Memory B cell (primary cell): ENCODE data around the gene LRRC8B.
"Not testable (repeated sequence)": the region's sequence is repeated elsewhere in the genome, so short reads cannot be mapped to it uniquely, and the experiment has no call there.

Experiments used
- ATAC-seq: fragments of 150-1000 bp; cut with Tn5 transposase; 2 replicates; pipeline ENCODE4 v1.10.0; 2021; ENCODE audit warnings: low read depth, mild to moderate bottlenecking, moderate library complexity
- DNase-seq, 2 donors: peaks; one replicate each; pipeline ENCODE4 v3.0.0; 2022; ENCODE audit warnings: low spot score in 2 of 2
- H3K27ac Mint-ChIP-seq: one replicate; pipeline ENCODE4 v1.8.0; 2022; ENCODE audit warnings: mild to moderate bottlenecking, moderate library complexity, mixed read lengths
- H3K27me3 Mint-ChIP-seq: one replicate; pipeline ENCODE4 v1.8.0; 2022; ENCODE audit warnings: mixed read lengths
- H3K36me3 Mint-ChIP-seq: one replicate; pipeline ENCODE4 v1.8.0; 2022; ENCODE audit warnings: mild to moderate bottlenecking, mixed read lengths
- H3K4me1 Mint-ChIP-seq: one replicate; pipeline ENCODE4 v1.8.0; 2022; ENCODE audit warnings: mixed read lengths
- H3K4me3 Mint-ChIP-seq: one replicate; pipeline ENCODE4 v1.8.0; 2022; ENCODE audit warnings: mild to moderate bottlenecking, moderate library complexity, mixed read lengths
- H3K9me3 Mint-ChIP-seq: one replicate; pipeline ENCODE4 v1.8.0; 2022; ENCODE audit warnings: mixed read lengths

LRRC8B gene

DNA sequence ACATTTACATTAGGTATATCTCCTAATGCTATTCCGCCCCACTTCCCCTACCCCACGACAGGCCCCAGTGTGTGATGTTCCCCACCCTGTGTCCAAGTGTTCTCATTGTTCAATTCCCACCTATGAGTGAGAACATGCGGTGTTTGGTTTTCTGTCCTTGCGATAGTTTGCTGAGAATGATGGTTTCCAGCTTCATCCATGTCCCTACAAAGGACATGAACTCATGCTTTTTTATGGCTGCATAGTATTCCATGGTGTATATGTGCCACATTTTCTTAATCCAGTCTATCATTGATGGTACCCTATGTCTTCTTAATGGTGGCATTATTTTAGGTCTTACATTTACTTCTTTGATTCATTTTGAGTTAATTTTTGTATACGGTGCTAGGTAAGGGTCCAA, 14.6 kb upstream of the LRRC8B start:
- not testable (repeated sequence) for H3K4me1 Mint-ChIP-seq, H3K4me3 Mint-ChIP-seq, DNase-seq, H3K27ac Mint-ChIP-seq, H3K9me3 Mint-ChIP-seq, H3K27me3 Mint-ChIP-seq, H3K36me3 Mint-ChIP-seq, ATAC-seq

DNA sequence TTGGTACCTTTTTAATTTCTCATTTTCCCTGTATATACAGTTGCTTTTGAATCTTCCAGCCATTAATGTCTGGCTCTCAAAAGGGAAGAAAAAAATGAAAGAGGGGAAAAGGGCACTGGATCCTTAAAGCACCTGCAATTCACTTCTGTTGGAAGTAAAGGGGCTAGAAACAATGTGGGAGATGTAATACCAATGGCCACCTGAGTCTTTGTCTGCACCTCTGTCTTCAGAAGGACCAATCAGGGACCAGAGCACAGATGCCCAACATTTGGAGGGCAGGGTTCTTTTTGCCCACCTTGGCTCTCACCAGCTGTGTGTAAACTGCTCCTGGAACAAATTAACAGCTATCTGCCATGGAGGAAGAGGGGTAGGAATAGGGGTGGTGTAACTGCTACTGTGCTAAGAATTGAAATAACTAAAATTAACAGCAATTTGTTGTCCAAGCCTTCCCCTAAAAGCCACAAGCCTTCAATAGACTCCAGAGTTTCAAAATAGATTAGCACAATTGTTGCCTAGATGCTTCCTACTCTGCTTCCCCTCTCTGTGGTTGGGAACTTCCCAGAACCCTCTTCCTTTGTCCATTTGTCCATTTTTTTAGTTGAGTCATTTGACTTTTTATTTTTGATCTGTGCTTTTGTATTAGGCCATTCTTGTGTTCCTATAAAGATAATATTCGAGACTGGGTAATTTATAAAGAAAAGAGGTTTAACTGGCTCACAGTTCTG, 11.5 kb upstream of the LRRC8B start:
- ATAC-seq (no peak), DNase-seq (no peak)
- no peak overlapping the region for H3K4me3 Mint-ChIP-seq
- H3K27me3 Mint-ChIP-seq: peaks cover 2% of the 10 kb centered on the region
- H3K4me1 Mint-ChIP-seq: no peaks in the 10 kb centered on the region
- peaks cover 8% of the 10 kb centered on the region for H3K36me3 Mint-ChIP-seq
- H3K27ac Mint-ChIP-seq: no peak overlapping the region
- peaks cover 5% of the 10 kb centered on the region for H3K9me3 Mint-ChIP-seq

DNA sequence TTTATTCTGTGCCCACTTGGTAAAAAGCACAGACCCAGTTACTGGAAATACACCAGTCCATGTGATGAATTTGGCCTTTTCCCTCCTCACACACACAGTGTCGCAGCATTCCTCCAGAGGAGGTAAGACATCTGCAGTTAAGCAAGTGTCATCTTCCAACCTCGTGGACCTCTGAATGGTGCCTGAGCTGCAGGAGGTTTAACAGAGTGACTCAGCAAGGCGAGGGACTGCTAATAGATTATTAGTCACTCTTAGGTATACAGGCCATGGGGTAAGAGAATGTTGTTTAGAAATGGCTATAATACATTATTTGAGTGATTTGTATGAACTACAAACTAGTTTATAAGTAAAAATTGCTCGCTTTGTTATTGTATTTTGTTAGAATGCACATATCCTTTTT, 8.6 kb upstream of the LRRC8B start:
- ATAC-seq (no peak), DNase-seq (no peak)
- H3K9me3 Mint-ChIP-seq: no peaks in the 10 kb centered on the region
- H3K36me3 Mint-ChIP-seq: peaks cover 5% of the 10 kb centered on the region
- no peaks in the 10 kb centered on the region for H3K4me1 Mint-ChIP-seq
- no peaks in the 10 kb centered on the region for H3K27me3 Mint-ChIP-seq
- H3K27ac Mint-ChIP-seq: no peak overlapping the region
- H3K4me3 Mint-ChIP-seq: no peak overlapping the region

DNA sequence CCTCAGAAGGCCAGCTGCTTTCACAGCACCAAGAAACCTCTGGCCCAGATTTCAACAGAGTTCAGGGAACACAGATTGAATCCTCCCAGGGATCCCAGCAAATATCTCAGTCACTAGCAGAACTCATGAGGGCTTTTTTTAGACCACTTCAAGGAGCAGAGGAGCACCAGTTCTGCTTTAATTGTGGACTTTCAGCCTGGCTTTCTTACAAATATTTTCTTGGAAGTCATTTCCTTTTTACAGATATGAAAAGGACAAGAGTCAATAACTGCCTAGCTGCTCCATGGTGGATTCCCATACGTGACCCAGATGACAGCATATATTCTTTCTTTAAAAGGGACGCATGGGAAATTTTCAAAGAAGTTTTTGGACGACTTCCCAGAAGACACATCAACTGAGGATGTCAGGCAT, 6.4 kb upstream of the LRRC8B start:
- ATAC-seq: no peak
- no peak overlapping the region for H3K27ac Mint-ChIP-seq
- H3K4me1 Mint-ChIP-seq: no peaks in the 10 kb centered on the region
- DNase-seq: no peak
- H3K36me3 Mint-ChIP-seq: peaks cover 5% of the 10 kb centered on the region
- H3K4me3 Mint-ChIP-seq: no peak overlapping the region
- H3K27me3 Mint-ChIP-seq: no peaks in the 10 kb centered on the region
- H3K9me3 Mint-ChIP-seq: no peaks in the 10 kb centered on the region

DNA sequence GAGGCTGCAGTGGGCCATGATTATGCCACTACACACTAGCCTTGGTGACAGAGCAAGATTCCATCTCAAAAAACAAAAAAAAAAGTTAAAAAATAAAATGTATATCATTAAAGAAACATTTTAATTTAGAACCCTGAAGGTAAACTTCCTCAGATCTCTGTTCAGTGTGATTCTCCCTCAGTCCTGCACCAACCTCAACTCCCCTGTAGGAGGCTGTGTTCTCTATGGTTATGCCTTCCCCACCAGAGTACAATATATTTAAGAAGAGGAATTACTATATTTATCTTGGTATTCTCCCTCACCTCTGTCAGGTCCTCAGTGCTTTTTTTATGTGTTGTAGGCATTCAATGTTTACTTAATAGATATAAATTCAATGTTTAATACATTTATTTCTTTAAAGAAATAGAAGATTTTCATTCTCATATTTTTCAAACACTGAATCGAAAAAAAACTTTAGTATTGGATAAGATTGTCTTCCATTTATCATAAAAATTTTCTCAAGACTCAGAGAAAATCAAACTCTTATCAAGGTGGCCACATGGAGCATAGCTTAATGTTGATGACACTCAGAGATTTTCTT, 4.8 kb upstream of the LRRC8B start:
- Mint-ChIP-seq H3K4me3 (no peak overlapping the region), H3K4me1 (peaks cover 7% of the 10 kb centered on the region), H3K27me3 (no peaks in the 10 kb centered on the region), H3K9me3 (no peaks in the 10 kb centered on the region), H3K36me3 (no peaks in the 10 kb centered on the region), H3K27ac (no peak overlapping the region)
- peak; percentile 36 for ATAC-seq
- peak in 1 of 2 donors; percentile 48 for DNase-seq

DNA sequence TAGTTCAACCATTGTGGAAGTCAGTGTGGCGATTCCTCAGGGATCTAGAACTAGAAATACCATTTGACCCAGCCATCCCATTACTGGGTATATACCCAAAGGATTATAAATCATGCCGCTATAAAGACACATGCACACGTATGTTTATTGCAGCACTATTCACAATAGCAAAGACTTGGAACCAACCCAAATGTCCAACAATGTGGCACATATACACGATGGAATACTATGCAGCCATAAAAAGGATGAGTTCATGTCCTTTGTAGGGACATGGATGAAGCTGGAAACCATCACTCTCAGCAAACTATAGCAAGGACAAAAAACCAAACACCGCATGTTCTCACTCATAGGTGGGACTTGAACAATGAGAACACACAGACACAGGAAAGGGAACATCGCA, 2.7 kb upstream of the LRRC8B start:
- not testable (repeated sequence) for H3K4me3 Mint-ChIP-seq

DNA sequence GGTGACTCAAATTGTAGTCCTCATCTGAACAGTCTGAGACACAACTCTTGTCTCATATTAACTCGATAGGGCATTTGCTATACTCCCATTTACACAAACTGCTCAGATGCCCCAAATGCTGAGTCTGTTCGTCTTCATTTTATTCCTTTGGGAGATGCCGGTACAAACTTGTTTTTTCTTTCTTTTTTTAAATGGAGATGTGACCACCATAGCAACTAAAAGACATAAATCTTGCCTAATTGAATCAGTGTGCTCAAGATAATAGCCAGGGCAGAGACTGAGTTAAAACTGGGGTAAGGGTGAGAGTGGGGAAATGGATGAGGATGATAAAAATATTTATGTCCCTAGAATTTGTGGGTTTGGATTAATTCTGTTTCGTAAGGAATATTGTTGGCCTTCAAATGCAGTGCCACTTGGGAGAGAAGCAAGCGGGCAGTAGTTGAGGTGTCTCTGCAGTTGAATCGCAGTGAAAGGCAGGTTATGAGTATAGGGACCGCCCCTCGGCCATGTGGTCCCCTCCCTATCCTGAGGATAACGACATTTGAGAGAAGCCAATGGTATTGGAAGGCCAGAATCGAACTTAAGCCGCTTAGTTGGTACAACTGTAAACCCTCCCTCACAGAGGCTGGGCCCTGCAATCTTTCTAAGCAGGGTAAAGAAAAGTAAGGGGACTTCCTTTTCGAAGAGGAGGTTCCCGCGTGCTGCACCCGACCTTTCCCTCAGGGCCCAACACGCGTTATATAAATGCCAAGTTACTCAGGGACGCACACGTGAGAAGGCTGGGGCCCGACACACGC, 859 bp upstream of the LRRC8B start:
- H3K4me1 Mint-ChIP-seq: peaks cover 19% of the 10 kb centered on the region
- H3K27me3 Mint-ChIP-seq: no peaks in the 10 kb centered on the region

More for the DNA sequence above, 2.7 kb upstream of the LRRC8B start:
- ATAC-seq, H3K27me3 Mint-ChIP-seq, H3K36me3 Mint-ChIP-seq, H3K27ac Mint-ChIP-seq, H3K9me3 Mint-ChIP-seq, DNase-seq: not testable (repeated sequence)
- H3K4me1 Mint-ChIP-seq: peaks cover 19% of the 10 kb centered on the region

DNA sequence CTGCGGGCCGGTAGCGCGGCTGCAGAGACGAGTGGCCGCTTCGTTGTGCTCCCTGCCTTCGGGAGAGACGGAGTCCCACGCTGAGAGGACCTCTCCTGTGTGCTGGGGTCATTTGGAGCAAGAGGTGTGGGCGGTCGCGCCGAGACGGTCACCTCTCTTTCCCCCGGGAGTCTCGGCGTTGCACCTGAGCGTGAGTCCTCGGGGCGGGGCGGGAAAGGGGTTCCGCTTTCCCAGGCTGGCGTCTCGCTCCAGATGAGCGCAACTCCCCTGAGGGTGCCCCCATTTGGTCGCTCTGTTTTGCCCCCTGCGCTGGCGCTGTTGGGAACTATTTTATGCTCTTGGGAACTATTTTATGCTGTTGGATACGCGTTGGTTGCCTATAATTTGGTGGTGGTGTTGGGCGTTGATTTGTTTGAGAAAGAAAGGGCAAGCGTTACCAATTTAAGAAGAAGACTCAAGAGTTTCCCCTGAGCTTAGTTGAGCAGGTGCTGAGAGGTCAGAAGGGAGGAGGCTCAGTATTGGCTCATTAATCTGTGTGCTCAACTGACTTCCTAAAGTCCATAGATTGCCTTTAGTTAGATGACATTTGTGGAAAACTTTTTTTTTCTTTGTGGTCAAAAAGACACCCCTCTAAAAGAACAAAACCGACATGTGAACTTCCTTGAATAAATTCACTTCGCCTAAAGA, 683 bp downstream of the LRRC8B start:
- Mint-ChIP-seq H3K4me1 (peaks cover 21% of the 10 kb centered on the region), H3K4me3 (peak overlapping the region; percentile 85), H3K9me3 (no peaks in the 10 kb centered on the region), H3K27me3 (no peaks in the 10 kb centered on the region), H3K36me3 (peaks cover 1% of the 10 kb centered on the region), H3K27ac (peak overlapping the region; percentile 93)
- DNase-seq: peak in 1 of 2 donors; percentile 53
- ATAC-seq: peak; percentile 23

More for the DNA sequence above, 859 bp upstream of the LRRC8B start:
- no peaks in the 10 kb centered on the region for H3K36me3 Mint-ChIP-seq
- peak; percentile 61 for ATAC-seq
- peak overlapping the region; percentile 93 for H3K27ac Mint-ChIP-seq
- H3K4me3 Mint-ChIP-seq: peak overlapping the region; percentile 85
- DNase-seq: peak in 1 of 2 donors; percentile 66
- no peaks in the 10 kb centered on the region for H3K9me3 Mint-ChIP-seq

DNA sequence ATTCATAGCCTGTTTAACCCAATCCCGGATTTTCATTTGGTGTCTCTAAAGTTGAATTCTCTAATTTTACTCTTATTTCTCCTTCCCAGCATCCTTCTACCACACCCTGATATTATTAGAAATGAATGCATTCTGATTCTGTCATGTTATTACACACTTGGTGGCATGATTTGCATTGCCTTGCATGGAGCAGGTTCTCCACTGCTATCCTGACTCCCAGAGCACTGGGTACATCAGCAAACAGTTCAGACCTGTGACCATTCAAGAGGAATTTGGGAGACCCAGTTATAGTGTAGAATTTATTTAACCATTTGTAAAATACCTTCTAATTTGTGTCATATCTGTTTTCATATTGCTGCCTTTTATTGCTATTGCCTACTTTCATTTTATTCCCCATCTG, 2.6 kb downstream of the LRRC8B start:
- Mint-ChIP-seq H3K9me3 (peaks cover 2% of the 10 kb centered on the region), H3K4me1 (peaks cover 28% of the 10 kb centered on the region), H3K27me3 (no peaks in the 10 kb centered on the region), H3K4me3 (no peak overlapping the region), H3K27ac (no peak overlapping the region), H3K36me3 (peaks cover 8% of the 10 kb centered on the region)
- ATAC-seq (no peak), DNase-seq (no peak)

DNA sequence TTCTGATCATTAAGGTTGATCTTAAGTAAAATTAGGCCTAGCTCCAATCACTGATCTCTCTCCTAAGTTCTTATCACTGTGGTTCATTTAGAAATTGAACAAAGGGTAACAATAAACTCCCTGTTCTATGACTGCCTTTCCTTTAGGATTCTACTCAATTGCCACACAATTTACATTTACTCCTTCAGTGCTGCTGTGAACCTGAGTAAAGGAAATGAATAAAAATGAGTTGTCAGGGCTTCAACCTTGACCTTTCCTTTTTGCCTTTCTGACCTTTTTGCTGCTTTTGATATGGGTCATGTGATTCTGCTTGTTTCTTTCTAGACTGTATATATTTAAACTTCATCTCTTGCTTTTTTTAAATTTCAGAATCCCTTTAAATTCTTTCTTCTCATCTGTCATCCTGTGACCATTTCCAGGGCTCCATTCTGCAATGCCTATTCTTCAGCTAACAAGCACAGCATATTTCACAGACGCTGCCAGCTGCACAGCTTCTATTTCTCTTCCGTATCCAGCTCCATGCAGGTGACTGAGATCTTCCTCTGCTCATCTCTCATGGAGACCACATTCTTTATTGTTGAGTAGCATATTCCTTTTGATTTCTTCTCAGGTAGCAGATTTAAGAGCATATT, 3.2 kb downstream of the LRRC8B start:
- no peak for ATAC-seq

DNA sequence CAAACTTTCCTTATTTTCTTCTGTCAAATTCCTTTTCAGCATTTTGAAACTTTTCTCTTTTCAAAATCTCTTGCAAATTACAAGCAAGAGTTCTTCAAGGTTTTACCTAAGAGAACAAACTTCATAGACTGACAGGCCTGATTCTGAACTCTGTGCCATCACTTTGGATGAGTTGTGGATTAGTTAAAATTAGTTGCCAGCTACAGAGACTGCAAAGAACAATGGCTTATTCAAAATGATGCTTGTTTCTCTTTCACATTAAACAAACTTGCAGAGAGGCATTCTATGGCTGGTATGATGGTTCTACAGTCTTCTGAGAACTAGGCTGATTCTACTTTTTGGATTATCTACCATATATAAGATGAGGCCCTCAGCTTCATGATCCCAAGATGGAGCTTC, 3.8 kb downstream of the LRRC8B start:
- Mint-ChIP-seq H3K36me3 (peaks cover 15% of the 10 kb centered on the region), H3K4me1 (peaks cover 37% of the 10 kb centered on the region), H3K27ac (no peak overlapping the region), H3K4me3 (no peak overlapping the region), H3K9me3 (peaks cover 2% of the 10 kb centered on the region), H3K27me3 (no peaks in the 10 kb centered on the region)
- ATAC-seq (no peak), DNase-seq (no peak)

More for the DNA sequence above, 3.2 kb downstream of the LRRC8B start:
- Mint-ChIP-seq H3K9me3 (peaks cover 2% of the 10 kb centered on the region), H3K27ac (no peak overlapping the region), H3K36me3 (peaks cover 14% of the 10 kb centered on the region), H3K4me1 (peaks cover 33% of the 10 kb centered on the region), H3K4me3 (no peak overlapping the region), H3K27me3 (no peaks in the 10 kb centered on the region)
- DNase-seq: no peak

DNA sequence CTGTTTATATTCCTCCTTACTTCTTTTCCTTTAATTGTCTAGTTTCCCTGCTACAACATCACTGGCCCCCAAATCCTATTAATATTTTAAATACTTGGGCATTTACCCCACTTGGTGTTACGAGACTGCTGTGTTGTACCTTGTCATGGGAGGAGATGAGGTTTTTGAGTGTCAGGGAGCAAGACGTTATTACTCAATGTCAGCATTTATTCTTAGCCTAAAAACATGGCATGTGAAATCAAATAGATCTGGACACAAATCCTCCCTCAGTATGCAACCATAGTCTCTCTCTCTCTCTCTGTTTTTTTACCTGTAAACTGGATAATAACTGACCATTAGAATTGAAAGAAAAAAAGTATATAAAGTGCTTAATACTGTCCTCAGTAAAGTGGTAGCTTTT, 4.6 kb downstream of the LRRC8B start:
- Mint-ChIP-seq H3K27me3 (no peaks in the 10 kb centered on the region), H3K4me3 (no peak overlapping the region), H3K36me3 (peaks cover 15% of the 10 kb centered on the region), H3K4me1 (peaks cover 32% of the 10 kb centered on the region), H3K27ac (no peak overlapping the region), H3K9me3 (peaks cover 2% of the 10 kb centered on the region)
- ATAC-seq (no peak), DNase-seq (no peak)

DNA sequence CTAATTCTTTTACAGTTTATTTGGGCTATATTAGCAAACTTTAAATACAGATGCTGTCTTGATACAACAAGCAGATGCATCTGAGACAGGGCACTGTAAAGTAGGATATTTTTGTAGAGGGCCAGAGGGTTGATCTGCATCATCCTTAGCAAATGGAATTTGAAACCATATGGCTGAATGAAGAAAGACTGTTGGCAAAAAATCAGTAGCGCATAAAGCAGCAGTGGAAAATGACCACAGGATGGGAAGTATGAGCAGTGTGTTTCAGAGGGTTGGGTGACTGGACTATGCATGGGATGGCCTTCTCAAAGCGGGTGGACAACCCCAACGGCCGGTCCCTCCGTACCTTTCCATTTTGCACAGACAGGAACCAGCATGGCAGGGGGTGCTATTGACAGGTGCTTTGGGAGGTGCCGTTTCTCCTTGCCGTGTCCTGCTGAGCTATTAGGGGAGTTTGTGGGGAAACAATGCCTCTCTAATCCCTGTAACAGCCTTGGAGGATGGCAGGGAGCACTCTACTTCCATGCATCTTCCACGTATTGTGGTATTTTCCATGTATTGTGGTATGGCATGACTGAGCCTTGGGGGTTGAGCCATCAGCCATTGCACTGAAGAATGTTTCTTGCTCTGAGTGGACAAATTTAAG, 5.9 kb downstream of the LRRC8B start:
- H3K4me3 Mint-ChIP-seq: no peak overlapping the region
- H3K36me3 Mint-ChIP-seq: peaks cover 16% of the 10 kb centered on the region
- ATAC-seq (no peak), DNase-seq (no peak)
- H3K4me1 Mint-ChIP-seq: peaks cover 29% of the 10 kb centered on the region
- H3K27me3 Mint-ChIP-seq: no peaks in the 10 kb centered on the region
- peaks cover 2% of the 10 kb centered on the region for H3K9me3 Mint-ChIP-seq
- H3K27ac Mint-ChIP-seq: no peak overlapping the region
